GM12878 (cell line): ENCODE data around the gene NPR2. TPM values are rescaled to one million over a fixed set of nuclear protein-coding genes. Genes with fewer than 3 reads are reported as not detected.
A peak's percentile ranks its signal among the peaks of the same experiment; 100 is the strongest.

Source experiments
- ATAC-seq: fragments of 200-7000 bp; cut with Tn5 transposase; 3 replicates; pipeline ENCODE4 v1.9.1; 2020; ENCODE audit warnings: mild to moderate bottlenecking, moderate library complexity
- BruUV-seq: library from RNA; stranded (reverse); fragments of 400-500 nt; replicated peaks from 2 replicates; lab custom pipeline; 2021; lab: Mats Ljungman, UMichigan
- CTCF ChIA-PET: fragments of 300-600 bp; sonication (Branson Sonifier 250); formaldehyde crosslinking; extraction: SDS; loops from one replicate; lab custom pipeline; 2021; ENCODE audit warnings: inconsistent platforms; lab: Yijun Ruan, JAX
- POLR2A ChIA-PET: fragments of 350-600 bp; formaldehyde crosslinking; extraction: SDS; loops from one replicate; lab custom pipeline; 2021; ENCODE audit warnings: inconsistent platforms; lab: Charles Lee
- RAD21 ChIA-PET: fragments of 300-600 bp; sonication (Branson Sonifier 250); formaldehyde crosslinking; loops from one replicate; lab custom pipeline; 2023; ENCODE audit warnings: antibody characterized with exemption; ENCODE audit not compliant: unreplicated experiment; lab: Charles Lee
- SMC1A ChIA-PET: fragments of 300-600 bp; sonication (Branson Sonifier 250); formaldehyde crosslinking; loops from one replicate; lab custom pipeline; 2023; ENCODE audit not compliant: unreplicated experiment, uncharacterized antibody; lab: Charles Lee
- DNase-seq: peaks from one replicate; pipeline ENCODE4 v3.0.0-alpha.2; 2011; ENCODE audit warnings: low read depth, low spot score
- FAIRE-seq: peaks from 3 replicates; lab custom pipeline; 2011; peaks lifted over from hg19 to GRCh38; lab: Jason Lieb, UNC
- H2AFZ ChIP-seq: 2 replicates; pipeline ENCODE4 v1.6.0; 2011; ENCODE audit warnings: low read depth, low read length, control low read depth; ENCODE audit not compliant: control insufficient read depth
- H3K27ac ChIP-seq: 2 replicates; pipeline ENCODE4 v1.5.1; 2011; ENCODE audit warnings: control low read depth; ENCODE audit not compliant: control insufficient read depth, insufficient read depth
- H3K27me3 ChIP-seq, 2 experiments: replicated peaks in 1 of 2; 2 replicates each; pipeline versions ENCODE4 v1.6.0 to v1.6.1; 2011; ENCODE audit warnings: low read length in 1 of 2; ENCODE audit not compliant: control insufficient read depth in 2 of 2, insufficient read depth in 2 of 2
- H3K36me3 ChIP-seq, 2 experiments: 2 replicates each; pipeline ENCODE4 v1.5.1; 2011; ENCODE audit warnings: low read length in 1 of 2; ENCODE audit not compliant: control insufficient read depth in 2 of 2, insufficient read depth in 2 of 2
- H3K4me1 ChIP-seq: 2 replicates; pipeline ENCODE4 v1.6.1; 2011; ENCODE audit warnings: mild to moderate bottlenecking, low read length, moderate library complexity, mixed read lengths; ENCODE audit not compliant: control insufficient read depth, insufficient read depth
- H3K4me2 ChIP-seq: 2 replicates; pipeline ENCODE4 v1.6.0; 2011; ENCODE audit warnings: control low read depth; ENCODE audit not compliant: control insufficient read depth, insufficient read depth
- H3K4me3 ChIP-seq: fragments of 200-600 bp; sonication (generic); 2 replicates; pipeline ENCODE4 v1.5.1; 2016
- H3K79me2 ChIP-seq: 2 replicates; pipeline ENCODE4 v1.6.0; 2011; ENCODE audit warnings: low read length; ENCODE audit not compliant: control insufficient read depth, insufficient read depth
- H3K9ac ChIP-seq: 2 replicates; pipeline ENCODE4 v1.8.0; 2011; ENCODE audit warnings: low read length, control low read depth, mixed read lengths; ENCODE audit not compliant: control insufficient read depth, insufficient read depth
- H3K9me3 ChIP-seq: replicated peaks from 3 replicates; pipeline ENCODE4 v1.5.1; 2011; ENCODE audit warnings: mild to moderate bottlenecking, low read length; ENCODE audit not compliant: control insufficient read depth, insufficient read depth
- H4K20me1 ChIP-seq: 2 replicates; pipeline ENCODE4 v1.6.0; 2011; ENCODE audit not compliant: control insufficient read depth, insufficient read depth
- ASH2L ChIP-seq: fragments of 300-600, 200-600 bp; sonication (generic); IDR thresholded peaks from 2 replicates; pipeline ENCODE4 v1.6.1; 2017; ENCODE audit warnings: low read depth, mild to moderate bottlenecking, borderline replicate concordance
- ATF7 ChIP-seq: fragments of 450-650 bp; IDR thresholded peaks from 2 replicates; pipeline ENCODE4 v1.6.1; 2016; ENCODE audit warnings: low read depth, mild to moderate bottlenecking
- CREB1 ChIP-seq: IDR thresholded peaks from 2 replicates; pipeline ENCODE4 v1.6.1; 2012; ENCODE audit warnings: low read depth, mild to moderate bottlenecking, inconsistent platforms
- EGR1 ChIP-seq, 2 experiments: IDR thresholded peaks; 1 replicate in 1 of 2; 2 replicates in 1 of 2; pipeline ENCODE4 v1.6.1; 2011 to 2012; ENCODE audit warnings: low read depth in 2 of 2, low read length in 2 of 2, borderline replicate concordance in 1 of 2, mild to moderate bottlenecking in 1 of 2, moderate library complexity in 1 of 2
- EP300 ChIP-seq, 2 experiments: fragments of 150-350 bp in 1 of 2; IDR thresholded peaks; 2 replicates each; pipeline ENCODE4 v1.6.1; 2011 to 2012; ENCODE audit warnings: low read depth in 2 of 2, low read length in 2 of 2, borderline replicate concordance in 1 of 2, improper control_type of control experiment in 1 of 2, inconsistent platforms in 1 of 2; ENCODE audit not compliant: control insufficient read depth in 1 of 2
- NR2F1 ChIP-seq: fragments of 450-650 bp; conservative IDR thresholded peaks from 2 replicates; pipeline ENCODE4 v1.6.1; 2017; ENCODE audit warnings: mild to moderate bottlenecking
- PAX8 ChIP-seq: fragments of 450-650 bp; IDR thresholded peaks from 2 replicates; pipeline ENCODE4 v1.6.1; 2017; ENCODE audit warnings: mild to moderate bottlenecking, moderate library complexity
- POU2F2 ChIP-seq: IDR thresholded peaks from 3 replicates; pipeline ENCODE4 v1.6.1; 2011; ENCODE audit warnings: low read depth, mild to moderate bottlenecking, low read length, borderline replicate concordance
- RAD21 ChIP-seq: IDR thresholded peaks from 2 replicates; pipeline ENCODE4 v1.6.1; 2011; ENCODE audit warnings: mild to moderate bottlenecking, low read depth, low read length, moderate library complexity; ENCODE audit not compliant: insufficient read depth
- RB1 ChIP-seq: fragments of 450-650 bp; formaldehyde crosslinking; IDR thresholded peaks from 2 replicates; pipeline ENCODE4 v1.6.1; 2017; ENCODE audit warnings: mild to moderate bottlenecking, borderline replicate concordance
- TBL1XR1 ChIP-seq: IDR thresholded peaks from 2 replicates; pipeline ENCODE4 v1.6.1; 2012; ENCODE audit warnings: low read depth, low read length, improper control_type of control experiment
- TCF3 ChIP-seq: IDR thresholded peaks from 2 replicates; pipeline ENCODE4 v1.6.1; 2012; ENCODE audit warnings: low read depth, mild to moderate bottlenecking, low read length, borderline replicate concordance; ENCODE audit not compliant: insufficient read depth
- WGBS: methylation state at CpG from one replicate; pipeline ENCODE4 v1.1.6; 2016; ENCODE audit warnings: low lambda C conversion rate; ENCODE audit not compliant: insufficient replicate concordance, insufficient coverage; ENCODE audit errors: missing lambda C conversion rate; 5-methylcytosine and 5-hydroxymethylcytosine counted together
- in situ Hi-C: fragments of 300-500 bp; cut with MboI; formaldehyde crosslinking; loops from 9 replicates; pipeline ENCODE4 v1.14.3; 2018; ENCODE audit warnings: mixed read lengths
- intact Hi-C: fragments of 100-400 bp; cut with micrococcal nuclease; formaldehyde crosslinking; loops from one replicate; pipeline ENCODE4 v1.14.2; 2022; ENCODE audit not compliant: unreplicated experiment
- polyA plus RNA-seq, 11 experiments: library from polyadenylated mRNA; depleted of rRNA in 4 of 11; unstranded in 6 of 11; stranded (reverse) in 5 of 11; fragments of >200 nt; fragmentation: Nextera tagmentation in 4 of 11; fragmentation: Illumina TruSeq in 1 of 11; extraction: Ambion mirVana in 4 of 11; extraction: Trizol in 1 of 11; gene quantifications; 1 replicate in 1 of 11; 2 replicates in 10 of 11; pipeline versions ENCODE4 v1.2.1 to v1.2.3, GENCODE V29; 2011 to 2016; ENCODE audit warnings: inconsistent platforms in 2 of 11, missing spikeins in 2 of 11, low read depth in 1 of 11
- total RNA-seq, 4 experiments: library from RNA; depleted of rRNA in 3 of 4; stranded (reverse); fragments of >200 nt in 3 of 4; fragmentation: Illumina TruSeq in 1 of 4; extraction: Trizol in 1 of 4; gene quantifications; 2 replicates each; pipeline versions ENCODE4 v1.2.1 to v1.2.3, GENCODE V29; 2013 to 2021
- TF ChIP-seq, protein P1 (sequence below): IDR thresholded peaks from 2 replicates; pipeline ENCODE4 v1.6.1; 2012; ENCODE audit warnings: mild to moderate bottlenecking, low read depth, low read length
- TF ChIP-seq, protein P2 (sequence below): IDR thresholded peaks from 2 replicates; pipeline ENCODE4 v1.6.1; 2011; ENCODE audit warnings: borderline replicate concordance, low read depth, mild to moderate bottlenecking, moderate library complexity, low read length; ENCODE audit not compliant: insufficient read depth, poor library complexity, severe bottlenecking
- TF ChIP-seq, protein P3 (sequence below): IDR thresholded peaks from 2 replicates; pipeline ENCODE4 v1.6.1; 2011; ENCODE audit warnings: low read depth, low read length, improper control_type of control experiment, borderline replicate concordance
- TF ChIP-seq, protein P4 (sequence below): fragments of 150-350 bp; IDR thresholded peaks from 2 replicates; pipeline ENCODE4 v1.6.1; 2014; ENCODE audit warnings: mild to moderate bottlenecking, low read depth, low read length

Gene NPR2
- total and polyA plus RNA-seq, 10 of the 15 experiments (the other 5 are each of a cell fraction or from before 2014, with no cell fraction given) = 2.0 to 20.9 (median 6.8) TPM

DNA sequence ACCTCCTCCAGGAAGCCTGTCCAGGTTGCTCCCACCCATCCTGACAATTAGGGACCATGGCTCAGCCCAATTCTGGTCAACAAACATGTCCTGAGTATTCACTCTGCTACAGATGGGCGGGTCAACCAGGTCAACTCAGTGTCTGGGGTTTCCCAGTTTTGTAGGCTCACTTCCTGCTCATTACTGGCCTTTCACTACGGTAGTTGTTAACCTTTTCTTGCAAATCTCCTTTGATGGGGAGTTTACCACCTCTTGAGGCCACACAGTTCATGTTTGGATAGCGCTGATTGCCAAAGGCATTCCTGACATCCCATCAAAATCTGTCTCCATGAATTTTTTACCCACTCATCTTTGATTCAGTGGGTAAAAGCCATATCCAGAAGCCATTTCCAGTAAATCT is 51.4 kb downstream of the NPR2 start:
- DNase-seq (peak; percentile 61), ATAC-seq (peak; percentile 90), FAIRE-seq (peak; percentile 62)
- Histone ChIP-seq H3K79me2 (no peaks in the 10 kb centered on the region), H3K4me2 (peak overlapping the region; percentile 67), H3K4me1 (peaks cover 73% of the 10 kb centered on the region), H3K4me3 (no peak overlapping the region), H4K20me1 (no peaks in the 10 kb centered on the region), H3K27me3 (no peaks in the 10 kb centered on the region), H3K27ac (peak overlapping the region; percentile 75), H3K9me3 (no peaks in the 10 kb centered on the region), H3K36me3 (no peaks in the 10 kb centered on the region), H3K9ac (no peak overlapping the region), H2AFZ (peak overlapping the region; percentile 52)
- in situ Hi-C loops = no loop called here
- ChIA-PET CTCF (interaction anchor here (0.7 to 5.4 kb wide), 6 partner anchors 9 to 30 kb away, joined by 3 to 49 read pairs (median 4); partner anchors contain the start of genes FAM221B, HINT2, SPAG8 and TMEM8B), RAD21 (interaction anchor here (0.9 to 4.7 kb wide), 4 partner anchors 9 to 39 kb away, joined by 3 to 41 read pairs (median 4); no protein-coding TSS in a partner anchor), SMC1A (interaction anchor here (0.7 to 7.9 kb wide), 3 partner anchors 9 to 40 kb away, joined by 3 to 118 read pairs (median 3); no protein-coding TSS in a partner anchor), POLR2A (interaction anchor here (0.6 to 8.0 kb wide), 3 partner anchors 9 to 414 kb away, joined by 8 to 80 read pairs (median 9); partner anchors contain the start of gene SPAG8)
- intact Hi-C loops = loop anchor here (1.0 kb wide), 1 partner anchor 8 kb away; no protein-coding TSS in a partner anchor
- BruUV-seq = no TSS peak
- WGBS = 22% methylated on average over 3 of the region's 3 CpGs
- TF ChIP-seq, protein P1, sequence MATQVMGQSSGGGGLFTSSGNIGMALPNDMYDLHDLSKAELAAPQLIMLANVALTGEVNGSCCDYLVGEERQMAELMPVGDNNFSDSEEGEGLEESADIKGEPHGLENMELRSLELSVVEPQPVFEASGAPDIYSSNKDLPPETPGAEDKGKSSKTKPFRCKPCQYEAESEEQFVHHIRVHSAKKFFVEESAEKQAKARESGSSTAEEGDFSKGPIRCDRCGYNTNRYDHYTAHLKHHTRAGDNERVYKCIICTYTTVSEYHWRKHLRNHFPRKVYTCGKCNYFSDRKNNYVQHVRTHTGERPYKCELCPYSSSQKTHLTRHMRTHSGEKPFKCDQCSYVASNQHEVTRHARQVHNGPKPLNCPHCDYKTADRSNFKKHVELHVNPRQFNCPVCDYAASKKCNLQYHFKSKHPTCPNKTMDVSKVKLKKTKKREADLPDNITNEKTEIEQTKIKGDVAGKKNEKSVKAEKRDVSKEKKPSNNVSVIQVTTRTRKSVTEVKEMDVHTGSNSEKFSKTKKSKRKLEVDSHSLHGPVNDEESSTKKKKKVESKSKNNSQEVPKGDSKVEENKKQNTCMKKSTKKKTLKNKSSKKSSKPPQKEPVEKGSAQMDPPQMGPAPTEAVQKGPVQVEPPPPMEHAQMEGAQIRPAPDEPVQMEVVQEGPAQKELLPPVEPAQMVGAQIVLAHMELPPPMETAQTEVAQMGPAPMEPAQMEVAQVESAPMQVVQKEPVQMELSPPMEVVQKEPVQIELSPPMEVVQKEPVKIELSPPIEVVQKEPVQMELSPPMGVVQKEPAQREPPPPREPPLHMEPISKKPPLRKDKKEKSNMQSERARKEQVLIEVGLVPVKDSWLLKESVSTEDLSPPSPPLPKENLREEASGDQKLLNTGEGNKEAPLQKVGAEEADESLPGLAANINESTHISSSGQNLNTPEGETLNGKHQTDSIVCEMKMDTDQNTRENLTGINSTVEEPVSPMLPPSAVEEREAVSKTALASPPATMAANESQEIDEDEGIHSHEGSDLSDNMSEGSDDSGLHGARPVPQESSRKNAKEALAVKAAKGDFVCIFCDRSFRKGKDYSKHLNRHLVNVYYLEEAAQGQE = no peak
- no peak for TF ChIP-seq PAX8
- TF ChIP-seq TCF3 = no peak
- TF ChIP-seq POU2F2 = peak; percentile 19; the same call in 1 of the 3 replicates
- TF ChIP-seq, protein P2, sequence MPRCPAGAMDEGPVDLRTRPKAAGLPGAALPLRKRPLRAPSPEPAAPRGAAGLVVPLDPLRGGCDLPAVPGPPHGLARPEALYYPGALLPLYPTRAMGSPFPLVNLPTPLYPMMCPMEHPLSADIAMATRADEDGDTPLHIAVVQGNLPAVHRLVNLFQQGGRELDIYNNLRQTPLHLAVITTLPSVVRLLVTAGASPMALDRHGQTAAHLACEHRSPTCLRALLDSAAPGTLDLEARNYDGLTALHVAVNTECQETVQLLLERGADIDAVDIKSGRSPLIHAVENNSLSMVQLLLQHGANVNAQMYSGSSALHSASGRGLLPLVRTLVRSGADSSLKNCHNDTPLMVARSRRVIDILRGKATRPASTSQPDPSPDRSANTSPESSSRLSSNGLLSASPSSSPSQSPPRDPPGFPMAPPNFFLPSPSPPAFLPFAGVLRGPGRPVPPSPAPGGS = no peak
- 0 out of 2 replicates have a peak, but pooled peaks have one; percentile 24 for TF ChIP-seq CREB1
- no peak for TF ChIP-seq RB1
- TF ChIP-seq TBL1XR1 = no peak
- TF ChIP-seq, protein P3, sequence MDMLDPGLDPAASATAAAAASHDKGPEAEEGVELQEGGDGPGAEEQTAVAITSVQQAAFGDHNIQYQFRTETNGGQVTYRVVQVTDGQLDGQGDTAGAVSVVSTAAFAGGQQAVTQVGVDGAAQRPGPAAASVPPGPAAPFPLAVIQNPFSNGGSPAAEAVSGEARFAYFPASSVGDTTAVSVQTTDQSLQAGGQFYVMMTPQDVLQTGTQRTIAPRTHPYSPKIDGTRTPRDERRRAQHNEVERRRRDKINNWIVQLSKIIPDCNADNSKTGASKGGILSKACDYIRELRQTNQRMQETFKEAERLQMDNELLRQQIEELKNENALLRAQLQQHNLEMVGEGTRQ = no peak
- TF ChIP-seq EGR1 (IDR thresholded peaks at IDR 0.05; ENCODE audit: borderline replicate concordance in 1 of 2, low read depth in 2 of 2, low read length in 2 of 2) = no peak
- TF ChIP-seq EP300 (IDR thresholded peaks at IDR 0.05; ENCODE audit: borderline replicate concordance in 1 of 2, control insufficient read depth in 1 of 2, low read depth in 2 of 2, low read length in 2 of 2) = no peak
- TF ChIP-seq ATF7 = 0 out of 2 replicates have a peak, but pooled peaks have one; percentile 15
- no peak for TF ChIP-seq RAD21
- TF ChIP-seq, protein P4, sequence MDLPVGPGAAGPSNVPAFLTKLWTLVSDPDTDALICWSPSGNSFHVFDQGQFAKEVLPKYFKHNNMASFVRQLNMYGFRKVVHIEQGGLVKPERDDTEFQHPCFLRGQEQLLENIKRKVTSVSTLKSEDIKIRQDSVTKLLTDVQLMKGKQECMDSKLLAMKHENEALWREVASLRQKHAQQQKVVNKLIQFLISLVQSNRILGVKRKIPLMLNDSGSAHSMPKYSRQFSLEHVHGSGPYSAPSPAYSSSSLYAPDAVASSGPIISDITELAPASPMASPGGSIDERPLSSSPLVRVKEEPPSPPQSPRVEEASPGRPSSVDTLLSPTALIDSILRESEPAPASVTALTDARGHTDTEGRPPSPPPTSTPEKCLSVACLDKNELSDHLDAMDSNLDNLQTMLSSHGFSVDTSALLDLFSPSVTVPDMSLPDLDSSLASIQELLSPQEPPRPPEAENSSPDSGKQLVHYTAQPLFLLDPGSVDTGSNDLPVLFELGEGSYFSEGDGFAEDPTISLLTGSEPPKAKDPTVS = no peak
- no peak for TF ChIP-seq ASH2L
- TF ChIP-seq NR2F1 = peak; percentile 97
